ENCODE data around the gene CARMIL3.

The CARMIL3 gene

GRCh38 chr14:24114532-24115421 is 63.0 kb downstream of the CARMIL3 start, which contains the start of the genes DCAF11 and NRL:
DCAF11 (plus strand) TSS chr14:24114777; CDS start chr14:24115595, 818 bp downstream.
NRL (minus strand) TSS chr14:24114949; CDS start chr14:24082848, 32,101 bp downstream.
- DNase-seq (ENCODE audit: low read depth in 3 of 3), result peak; percentile 97 to 99 (median 98)

- DNase-seq (ENCODE audit: low read depth in 3 of 3), result no peak
Measured at GRCh38 chr14:24115422-24116127, 63.8 kb downstream of the CARMIL3 start.

GRCh38 chr14:24116128-24116814 is 64.5 kb downstream of the CARMIL3 start:
- DNase-seq (ENCODE audit: low read depth in 3 of 3), result no peak

GRCh38 chr14:24117179-24117578 is 65.4 kb downstream of the CARMIL3 start:
- DNase-seq (ENCODE audit: low read depth in 3 of 3), result no peak
